ENCODE data around the gene HMCN1.

HMCN1 gene

GRCh38 chr1:185804608-185805007 lies 70.4 kb downstream of the HMCN1 start:
- DNase-seq (ENCODE audit: low spot score): no peak

GRCh38 chr1:185807275-185807674 lies 73.1 kb downstream of the HMCN1 start:
- no peak for DNase-seq (ENCODE audit: low spot score)

GRCh38 chr1:185808631-185809030 lies 74.4 kb downstream of the HMCN1 start:
- DNase-seq (ENCODE audit: low spot score): no peak

GRCh38 chr1:185811073-185811709 lies 77.0 kb downstream of the HMCN1 start:
- no peak for DNase-seq (ENCODE audit: low spot score)

- DNase-seq (ENCODE audit: low spot score): no peak
These were observed 78.7 kb downstream of the HMCN1 start for GRCh38 chr1:185812934-185813333.

- DNase-seq (ENCODE audit: low spot score): peak; percentile 60
These were observed 79.3 kb downstream of the HMCN1 start for GRCh38 chr1:185813401-185813979.

GRCh38 chr1:185816460-185816859 lies 82.3 kb downstream of the HMCN1 start:
- DNase-seq (ENCODE audit: low spot score): no peak

- no peak for DNase-seq (ENCODE audit: low spot score)
These were observed 85.6 kb downstream of the HMCN1 start for GRCh38 chr1:185819798-185820197.

- DNase-seq (ENCODE audit: low spot score): no peak
These were observed 87.6 kb downstream of the HMCN1 start for GRCh38 chr1:185821612-185822385.

GRCh38 chr1:185823467-185823866 lies 89.3 kb downstream of the HMCN1 start:
- DNase-seq (ENCODE audit: low spot score): no peak

GRCh38 chr1:185824106-185824505 lies 89.9 kb downstream of the HMCN1 start:
- no peak for DNase-seq (ENCODE audit: low spot score)

- no peak for DNase-seq (ENCODE audit: low spot score)
These were observed 91.4 kb downstream of the HMCN1 start for GRCh38 chr1:185825556-185825955.

- DNase-seq (ENCODE audit: low spot score): no peak
These were observed 100.2 kb downstream of the HMCN1 start for GRCh38 chr1:185834371-185834905.

GRCh38 chr1:185835191-185835590 lies 101.0 kb downstream of the HMCN1 start:
- DNase-seq (ENCODE audit: low spot score): no peak

GRCh38 chr1:185837711-185838110 lies 103.5 kb downstream of the HMCN1 start:
- DNase-seq (ENCODE audit: low spot score): no peak

- no peak for DNase-seq (ENCODE audit: low spot score)
These were observed 103.9 kb downstream of the HMCN1 start for GRCh38 chr1:185838111-185838510.

GRCh38 chr1:185840880-185841279 lies 106.7 kb downstream of the HMCN1 start:
- no peak for DNase-seq (ENCODE audit: low spot score)

- no peak for DNase-seq (ENCODE audit: low spot score)
These were observed 109.2 kb downstream of the HMCN1 start for GRCh38 chr1:185843297-185843869.

GRCh38 chr1:185843986-185844385 lies 109.8 kb downstream of the HMCN1 start:
- DNase-seq (ENCODE audit: low spot score): no peak

GRCh38 chr1:185846672-185847444 lies 112.7 kb downstream of the HMCN1 start:
- no peak for DNase-seq (ENCODE audit: low spot score)

GRCh38 chr1:185849014-185849413 lies 114.8 kb downstream of the HMCN1 start:
- no peak for DNase-seq (ENCODE audit: low spot score)

GRCh38 chr1:185850366-185850765 lies 116.2 kb downstream of the HMCN1 start:
- DNase-seq (ENCODE audit: low spot score): no peak
